Peyer's patch (tissue), 4 donors: ENCODE data around the gene SLC1A2.

Experiments
- POLR2A ChIP-seq, 2 donors: fragments of 450-650 bp; IDR thresholded peaks; one replicate each; pipeline ENCODE4 v1.5.1; 2017; ENCODE audit warnings: antibody characterized with exemption in 2 of 2, mild to moderate bottlenecking in 2 of 2, moderate library complexity in 2 of 2
- TF ChIP-seq, protein P1 (sequence below), 6 experiments: fragments of 450-650 bp in 4 of 6; fragments of 200-600 bp in 2 of 6; sonication (generic) in 1 of 6; IDR thresholded peaks; one replicate each; pipeline ENCODE4 v1.5.1; 2017 to 2019; ENCODE audit warnings: antibody characterized with exemption in 6 of 6, mild to moderate bottlenecking in 3 of 6, moderate library complexity in 1 of 6

GRCh38 chr11:35262735-35263134 lies 156.6 kb downstream of the SLC1A2 start:
- TF ChIP-seq, protein P1, sequence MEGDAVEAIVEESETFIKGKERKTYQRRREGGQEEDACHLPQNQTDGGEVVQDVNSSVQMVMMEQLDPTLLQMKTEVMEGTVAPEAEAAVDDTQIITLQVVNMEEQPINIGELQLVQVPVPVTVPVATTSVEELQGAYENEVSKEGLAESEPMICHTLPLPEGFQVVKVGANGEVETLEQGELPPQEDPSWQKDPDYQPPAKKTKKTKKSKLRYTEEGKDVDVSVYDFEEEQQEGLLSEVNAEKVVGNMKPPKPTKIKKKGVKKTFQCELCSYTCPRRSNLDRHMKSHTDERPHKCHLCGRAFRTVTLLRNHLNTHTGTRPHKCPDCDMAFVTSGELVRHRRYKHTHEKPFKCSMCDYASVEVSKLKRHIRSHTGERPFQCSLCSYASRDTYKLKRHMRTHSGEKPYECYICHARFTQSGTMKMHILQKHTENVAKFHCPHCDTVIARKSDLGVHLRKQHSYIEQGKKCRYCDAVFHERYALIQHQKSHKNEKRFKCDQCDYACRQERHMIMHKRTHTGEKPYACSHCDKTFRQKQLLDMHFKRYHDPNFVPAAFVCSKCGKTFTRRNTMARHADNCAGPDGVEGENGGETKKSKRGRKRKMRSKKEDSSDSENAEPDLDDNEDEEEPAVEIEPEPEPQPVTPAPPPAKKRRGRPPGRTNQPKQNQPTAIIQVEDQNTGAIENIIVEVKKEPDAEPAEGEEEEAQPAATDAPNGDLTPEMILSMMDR (IDR thresholded peaks at IDR 0.05), result no peak
- TF ChIP-seq POLR2A (IDR thresholded peaks at IDR 0.05), result no peak
